H1 (cell line): ENCODE data around the gene CLEC10A. TPM values are rescaled to one million over a fixed set of nuclear protein-coding genes. Genes with fewer than 3 reads are reported as not detected.

Experiments
- CTCF ChIA-PET: fragments of 300-600 bp; sonication (Branson Sonifier 250); formaldehyde crosslinking; loops from one replicate; lab custom pipeline; 2021; ENCODE audit not compliant: partially characterized antibody; lab: Charles Lee
- POLR2A ChIA-PET: fragments of 300-600 bp; sonication (Branson Sonifier 250); formaldehyde crosslinking; loops from one replicate; lab custom pipeline; 2021; ENCODE audit warnings: inconsistent platforms; ENCODE audit not compliant: partially characterized antibody; lab: Charles Lee
- DNase-seq, 2 experiments: peaks; one replicate each; pipeline versions ENCODE4 v3.0.0 to v3.0.0-alpha.2; 2010 to 2022; ENCODE audit warnings: low spot score in 2 of 2, low read depth in 1 of 2, mixed read lengths in 1 of 2
- FAIRE-seq: peaks from 2 replicates; lab custom pipeline; 2011; peaks lifted over from hg19 to GRCh38; lab: Jason Lieb, UNC
- H2AFZ ChIP-seq: 2 replicates; pipeline ENCODE4 v1.8.1; 2012; ENCODE audit warnings: low read length, inconsistent platforms
- H2AK5ac ChIP-seq: 2 replicates; pipeline ENCODE4 v1.6.1; 2013; ENCODE audit warnings: low read depth, low read length
- H2BK120ac ChIP-seq: replicated peaks from 2 replicates; pipeline ENCODE3; 2013; ENCODE audit warnings: low read depth, low read length, inconsistent platforms
- H2BK12ac ChIP-seq: 2 replicates; pipeline ENCODE4 v1.6.1; 2013; ENCODE audit warnings: low read depth, low read length
- H2BK15ac ChIP-seq: 2 replicates; pipeline ENCODE4 v1.6.1; 2013; ENCODE audit warnings: low read length
- H2BK20ac ChIP-seq: 2 replicates; pipeline ENCODE4 v1.6.1; 2013; ENCODE audit warnings: low read length
- H2BK5ac ChIP-seq: 2 replicates; pipeline ENCODE4 v1.6.1; 2013; ENCODE audit warnings: low read depth, low read length
- H3K14ac ChIP-seq: 2 replicates; pipeline ENCODE4 v1.6.1; 2013; ENCODE audit warnings: inconsistent platforms; ENCODE audit not compliant: insufficient read length
- H3K18ac ChIP-seq: 2 replicates; pipeline ENCODE4 v1.6.1; 2013; ENCODE audit warnings: low read length; ENCODE audit errors: extremely low read depth
- H3K23ac ChIP-seq: 2 replicates; pipeline ENCODE4 v1.6.1; 2013; ENCODE audit warnings: inconsistent platforms; ENCODE audit not compliant: insufficient read length
- H3K23me2 ChIP-seq: 2 replicates; pipeline ENCODE4 v1.6.1; 2013; ENCODE audit warnings: low read depth, low read length
- H3K27ac ChIP-seq: 2 replicates; pipeline ENCODE4 v1.6.1; 2011; ENCODE audit warnings: low read depth, low read length, inconsistent platforms
- H3K27me3 ChIP-seq, 4 experiments: replicated peaks in 1 of 4; 1 replicate in 1 of 4; 2 replicates in 3 of 4; pipeline versions ENCODE4 v1.6.1 to v1.8.1; 2011 to 2013; ENCODE audit warnings: low read length in 3 of 4, mild to moderate bottlenecking in 3 of 4, inconsistent platforms in 2 of 4, mixed read lengths in 2 of 4, moderate library complexity in 1 of 4; ENCODE audit not compliant: control insufficient read depth in 3 of 4, insufficient read depth in 3 of 4; ENCODE audit errors: extremely low read depth in 1 of 4
- H3K36me3 ChIP-seq, 4 experiments: 2 replicates each; pipeline versions ENCODE4 v1.6.1 to v1.8.1; 2011 to 2013; ENCODE audit warnings: mild to moderate bottlenecking in 4 of 4, low read length in 3 of 4, moderate library complexity in 2 of 4, control low read depth in 1 of 4, inconsistent platforms in 1 of 4; ENCODE audit not compliant: insufficient read depth in 4 of 4, control insufficient read depth in 2 of 4
- H3K4ac ChIP-seq: replicated peaks from 2 replicates; pipeline ENCODE3; 2013; ENCODE audit warnings: low read length, low read depth, mixed read lengths, inconsistent platforms; ENCODE audit not compliant: insufficient read length
- H3K4me1 ChIP-seq, 4 experiments: replicated peaks in 1 of 4; 1 replicate in 1 of 4; 2 replicates in 3 of 4; pipeline versions ENCODE4 v1.6.1 to v1.8.1; 2011 to 2013; ENCODE audit warnings: low read length in 3 of 4, inconsistent platforms in 2 of 4, mixed read lengths in 1 of 4; ENCODE audit not compliant: insufficient read depth in 4 of 4, control insufficient read depth in 3 of 4
- H3K4me2 ChIP-seq, 2 experiments: 2 replicates each; pipeline versions ENCODE4 v1.6.1 to v1.8.1; 2011 to 2013; ENCODE audit warnings: low read depth in 2 of 2, low read length in 2 of 2, control low read depth in 1 of 2, inconsistent platforms in 1 of 2, mild to moderate bottlenecking in 1 of 2; ENCODE audit not compliant: insufficient read depth in 1 of 2
- H3K4me3 ChIP-seq, 4 experiments: fragments of 200-600, 300-600 bp in 1 of 4; sonication (generic), shearing (Covaris generic), sonication (Bioruptor Twin) in 1 of 4; 2 replicates each; pipeline versions ENCODE4 v1.5.1 to v1.8.1; 2011 to 2016; ENCODE audit warnings: low read length in 4 of 4, low read depth in 3 of 4, control low read depth in 2 of 4, inconsistent platforms in 2 of 4, mild to moderate bottlenecking in 2 of 4, mixed read lengths in 1 of 4, moderate library complexity in 1 of 4; ENCODE audit not compliant: insufficient read depth in 2 of 4; ENCODE audit errors: extremely low read depth in 1 of 4
- H3K56ac ChIP-seq: replicated peaks from 2 replicates; pipeline ENCODE3; 2013; ENCODE audit warnings: low read depth, mild to moderate bottlenecking, mixed read lengths, low read length, inconsistent platforms; ENCODE audit not compliant: insufficient read length
- H3K79me1 ChIP-seq: 2 replicates; pipeline ENCODE4 v1.6.1; 2013; ENCODE audit warnings: low read depth, low read length, control low read depth
- H3K79me2 ChIP-seq, 2 experiments: 2 replicates each; pipeline versions ENCODE4 v1.6.1 to v1.8.1; 2012 to 2013; ENCODE audit warnings: low read length in 2 of 2, mild to moderate bottlenecking in 2 of 2, inconsistent platforms in 1 of 2; ENCODE audit not compliant: insufficient read depth in 2 of 2, control insufficient read depth in 1 of 2
- H3K9ac ChIP-seq, 4 experiments: replicated peaks in 1 of 4; 1 replicate in 1 of 4; 2 replicates in 3 of 4; pipeline versions ENCODE4 v1.6.1 to v1.8.1; 2011 to 2013; ENCODE audit warnings: low read depth in 3 of 4, low read length in 3 of 4, control low read depth in 2 of 4, mild to moderate bottlenecking in 2 of 4, moderate library complexity in 2 of 4, inconsistent platforms in 1 of 4; ENCODE audit errors: extremely low read depth in 1 of 4
- H3K9me3 ChIP-seq, 2 experiments: 2 replicates each; pipeline versions ENCODE4 v1.6.1 to v1.8.1; 2012 to 2013; ENCODE audit warnings: mild to moderate bottlenecking in 2 of 2, moderate library complexity in 2 of 2, control low read depth in 1 of 2, inconsistent platforms in 1 of 2, low read depth in 1 of 2, low read length in 1 of 2, mixed read lengths in 1 of 2; ENCODE audit not compliant: insufficient read depth in 2 of 2
- H4K20me1 ChIP-seq, 2 experiments: replicated peaks in 1 of 2; 2 replicates each; pipeline versions ENCODE3 to v1.8.1; 2011 to 2013; ENCODE audit warnings: inconsistent platforms in 2 of 2, low read length in 2 of 2, mild to moderate bottlenecking in 1 of 2; ENCODE audit not compliant: insufficient read depth in 2 of 2, control insufficient read depth in 1 of 2
- H4K5ac ChIP-seq: 2 replicates; pipeline ENCODE4 v1.6.1; 2013; ENCODE audit warnings: low read length, low read depth, mixed read lengths, inconsistent platforms; ENCODE audit not compliant: insufficient read length
- H4K8ac ChIP-seq: 2 replicates; pipeline ENCODE4 v1.8.0; 2013; ENCODE audit warnings: mild to moderate bottlenecking, moderate library complexity, low read length, inconsistent platforms; ENCODE audit not compliant: insufficient read depth; ENCODE audit errors: extremely low read depth
- H4K91ac ChIP-seq: replicated peaks from 2 replicates; pipeline ENCODE3; 2013; ENCODE audit warnings: low read length, mixed read lengths, inconsistent platforms; ENCODE audit not compliant: insufficient read length
- RXRA ChIP-seq: IDR thresholded peaks from 2 replicates; pipeline ENCODE4 v1.6.1; 2011; ENCODE audit warnings: low read depth, mild to moderate bottlenecking, low read length, moderate library complexity; ENCODE audit not compliant: insufficient read depth
- WGBS, 2 experiments: shearing (Covaris generic) in 1 of 2; methylation state at CpG; one replicate each; pipeline versions ENCODE4 v1.1.6 to v1.1.7; 2013 to 2015; ENCODE audit warnings: low lambda C conversion rate in 2 of 2, mixed read lengths in 2 of 2, inconsistent platforms in 1 of 2, low coverage in 1 of 2, missing lambda C conversion rate in 1 of 2; ENCODE audit not compliant: insufficient replicate concordance in 2 of 2, insufficient coverage in 1 of 2, insufficient read length in 1 of 2; ENCODE audit errors: extremely low coverage in 1 of 2, missing lambda C conversion rate in 1 of 2; 5-methylcytosine and 5-hydroxymethylcytosine counted together
- polyA plus RNA-seq, 7 experiments: library from polyadenylated mRNA; depleted of rRNA in 3 of 7; stranded (reverse) in 5 of 7; unstranded in 2 of 7; fragments of >200 nt in 5 of 7; fragments of 200-250 nt in 2 of 7; gene quantifications; 1 replicate in 5 of 7; 2 replicates in 1 of 7; 4 replicates in 1 of 7; pipeline versions ENCODE4 v1.2.1 to v1.2.3, GENCODE V29; 2011 to 2013; ENCODE audit warnings: missing spikeins in 2 of 7, mixed read lengths in 2 of 7
- total RNA-seq: library from RNA; stranded (reverse); fragmentation: NEBNext Ultra II Directional; extraction: Animal tissue kit (Norgen Biotek cat#: 25700); gene quantifications from 2 replicates; pipeline ENCODE4 v1.2.1, GENCODE V29; 2021

CLEC10A gene
- total and polyA plus RNA-seq, 2 of the 8 experiments (the other 6 are each of a cell fraction or from before 2014, with no cell fraction given): not detected

DNA sequence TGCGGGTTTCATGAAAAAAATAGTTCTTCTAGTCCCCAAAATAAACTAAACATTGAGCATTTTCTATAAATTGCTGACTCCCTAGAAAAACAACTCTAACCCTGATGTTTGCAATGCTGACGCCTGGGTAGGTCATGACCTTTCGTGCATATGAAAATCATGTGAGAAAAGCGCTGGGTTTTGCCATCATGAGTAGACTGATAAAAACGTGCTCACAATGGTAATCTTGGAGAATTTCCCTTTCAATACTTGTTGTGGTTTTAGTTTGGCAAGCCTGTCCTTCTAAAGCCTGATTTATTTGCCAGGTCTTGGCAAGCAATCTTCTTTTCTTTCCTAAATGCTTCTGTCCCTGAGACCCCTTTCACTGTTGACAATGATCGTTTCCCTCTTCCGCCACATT is 4.0 kb upstream of the CLEC10A start:
- Histone ChIP-seq H3K9ac (no peak overlapping the region), H3K23ac (no peak overlapping the region), H2BK120ac (no peak overlapping the region), H3K4me2 (no peak overlapping the region), H2BK5ac (no peak overlapping the region), H4K5ac (no peak overlapping the region), H2BK12ac (no peak overlapping the region), H3K56ac (no peak overlapping the region), H3K27me3 (no peaks in the 10 kb centered on the region), H2BK20ac (no peak overlapping the region), H3K4me1 (no peaks in the 10 kb centered on the region), H4K20me1 (no peaks in the 10 kb centered on the region), H4K91ac (no peak overlapping the region), H3K23me2 (no peaks in the 10 kb centered on the region), H2AFZ (no peak overlapping the region), H2AK5ac (no peak overlapping the region), H3K27ac (no peak overlapping the region), H2BK15ac (no peak overlapping the region), H3K79me1 (no peaks in the 10 kb centered on the region), H3K36me3 (no peaks in the 10 kb centered on the region), H3K14ac (no peak overlapping the region), H3K4ac (no peak overlapping the region), H3K18ac (no peak overlapping the region), H3K4me3 (no peak overlapping the region), H3K79me2 (no peaks in the 10 kb centered on the region), H3K9me3 (no peaks in the 10 kb centered on the region), H4K8ac (no peak overlapping the region)
- DNase-seq (no peak), FAIRE-seq (no peak)
- TF ChIP-seq RXRA: no peak
- ChIA-PET CTCF (interaction anchor here (1.6 kb wide), 1 partner anchor 32 kb away, joined by 4 read pairs; no protein-coding TSS in a partner anchor), POLR2A (no interaction called here)
- 87% methylated on average over 7 of the region's 7 CpGs; no CpG with 5 or more reads in 1 of the 2 experiments for WGBS, 2 experiments
